SIG-M5 treated with dmso at 0.1 percent for 504 hours (cell line): Measurements from ENCODE around the gene TRIM72.
"Not testable (repeated sequence)": the region's sequence is repeated elsewhere in the genome, so short reads cannot be mapped to it uniquely, and the experiment has no call there.

Experiments
- DNase-seq: peaks from one replicate; lab custom pipeline; 2025; ENCODE audit not compliant: unreplicated experiment; lab: John Stamatoyannopoulos, UW

TRIM72 gene, protein sequence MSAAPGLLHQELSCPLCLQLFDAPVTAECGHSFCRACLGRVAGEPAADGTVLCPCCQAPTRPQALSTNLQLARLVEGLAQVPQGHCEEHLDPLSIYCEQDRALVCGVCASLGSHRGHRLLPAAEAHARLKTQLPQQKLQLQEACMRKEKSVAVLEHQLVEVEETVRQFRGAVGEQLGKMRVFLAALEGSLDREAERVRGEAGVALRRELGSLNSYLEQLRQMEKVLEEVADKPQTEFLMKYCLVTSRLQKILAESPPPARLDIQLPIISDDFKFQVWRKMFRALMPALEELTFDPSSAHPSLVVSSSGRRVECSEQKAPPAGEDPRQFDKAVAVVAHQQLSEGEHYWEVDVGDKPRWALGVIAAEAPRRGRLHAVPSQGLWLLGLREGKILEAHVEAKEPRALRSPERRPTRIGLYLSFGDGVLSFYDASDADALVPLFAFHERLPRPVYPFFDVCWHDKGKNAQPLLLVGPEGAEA

DNA sequence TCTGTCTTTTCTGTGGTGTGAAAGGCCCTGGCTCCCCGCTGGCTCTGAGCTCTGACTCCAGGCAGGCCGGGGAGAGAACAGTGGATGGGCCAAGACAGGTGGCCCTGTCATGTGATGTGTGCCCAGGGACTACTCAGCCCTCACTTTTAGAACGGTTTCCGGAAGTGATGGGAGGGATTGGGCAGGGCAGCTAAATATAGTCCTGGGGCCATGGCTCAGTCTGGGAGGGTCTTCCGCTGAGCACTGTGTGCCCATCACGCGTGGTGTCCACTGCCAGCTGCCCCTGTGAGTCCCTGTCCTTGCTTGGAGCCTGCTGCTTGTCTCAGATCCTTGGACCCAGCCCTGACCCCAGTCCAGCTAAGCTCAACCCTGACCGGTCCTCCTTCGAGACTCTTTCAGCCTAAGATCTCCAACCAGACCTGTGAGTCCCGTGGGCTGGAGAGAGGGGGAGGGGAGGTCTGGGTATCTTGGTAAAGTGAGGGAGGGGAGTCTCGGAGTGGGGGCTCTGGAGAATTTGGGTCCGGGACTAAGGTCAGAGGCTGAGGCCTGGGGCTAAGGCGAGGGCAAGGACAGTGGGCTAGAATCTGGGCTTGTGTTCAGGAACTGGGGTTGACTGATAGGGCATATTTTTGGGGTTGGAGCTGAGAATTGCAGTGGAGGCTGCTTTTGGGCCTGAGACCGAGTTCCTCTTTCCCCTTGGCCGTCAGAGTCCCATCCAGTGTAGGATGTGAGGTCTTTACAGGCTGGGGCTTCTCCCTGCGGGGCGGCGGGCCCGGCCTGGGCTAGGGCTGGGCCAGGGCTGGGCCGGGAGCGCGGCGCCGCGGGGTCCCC is at the start of gene TRIM72:
TSS of gene TRIM72 (plus strand) at position 243 of the 831 bp plus-strand sequence. CDS start 620 bp downstream, outside the sequence.
- no peak for DNase-seq

DNA sequence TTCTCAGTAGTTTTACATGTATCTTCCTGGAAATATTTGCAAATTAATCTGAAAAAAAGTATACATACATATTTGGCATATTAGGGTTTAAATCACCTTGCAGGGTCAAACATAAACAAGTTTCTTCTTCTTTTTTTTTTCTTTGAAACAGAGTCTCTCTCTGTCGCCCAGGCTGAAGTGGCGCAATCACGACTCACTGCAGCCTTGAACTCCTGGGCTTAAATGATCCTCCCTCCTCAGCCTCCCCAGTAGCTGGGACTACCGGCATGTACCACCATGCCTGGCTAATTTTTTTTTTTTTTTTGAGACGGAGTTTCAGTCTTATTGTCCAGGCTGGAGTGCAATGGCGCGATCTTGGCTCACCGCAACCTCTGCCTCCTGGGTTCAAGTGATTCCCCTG is 46.6 kb upstream of the TRIM72 start:
- no peak for DNase-seq

DNA sequence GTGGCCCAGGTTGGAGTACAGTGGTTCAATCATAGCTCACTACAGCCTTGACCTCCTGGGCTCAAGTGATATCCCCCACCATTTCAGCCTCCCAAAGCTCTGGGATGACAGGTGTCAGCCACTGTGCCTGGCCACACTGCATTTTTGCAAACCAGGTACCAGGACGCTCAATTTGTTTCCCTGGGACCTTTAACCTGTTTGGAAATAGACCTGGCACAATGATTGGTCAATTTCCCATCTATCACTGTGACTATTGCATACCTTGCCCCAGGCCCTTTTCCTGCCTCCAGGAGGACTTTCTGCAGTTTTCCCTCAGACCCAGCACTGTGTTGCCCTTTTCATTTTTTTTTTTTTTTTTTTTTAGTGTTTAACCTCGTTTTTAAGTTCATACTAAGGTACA is 45.1 kb upstream of the TRIM72 start:
- DNase-seq, result peak; percentile 18

DNA sequence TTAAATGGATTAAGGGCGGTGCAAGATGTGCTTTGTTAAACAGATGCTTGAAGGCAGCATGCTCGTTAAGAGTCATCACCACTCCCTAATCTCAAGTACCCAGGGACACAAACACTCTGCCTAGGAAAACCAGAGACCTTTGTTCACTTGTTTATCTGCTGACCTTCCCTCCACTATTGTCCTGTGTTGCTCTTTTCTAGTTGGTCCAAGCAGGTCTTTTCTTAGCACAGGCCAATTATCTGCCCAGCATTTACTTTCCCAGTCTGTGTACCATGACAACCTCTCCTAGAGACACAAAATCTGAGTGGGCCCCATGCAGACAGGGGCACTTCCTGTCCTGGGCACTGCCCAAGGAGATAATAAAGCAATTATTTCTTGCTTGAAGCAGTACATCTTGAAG is 43.9 kb upstream of the TRIM72 start:
- DNase-seq, result not testable (repeated sequence)

DNA sequence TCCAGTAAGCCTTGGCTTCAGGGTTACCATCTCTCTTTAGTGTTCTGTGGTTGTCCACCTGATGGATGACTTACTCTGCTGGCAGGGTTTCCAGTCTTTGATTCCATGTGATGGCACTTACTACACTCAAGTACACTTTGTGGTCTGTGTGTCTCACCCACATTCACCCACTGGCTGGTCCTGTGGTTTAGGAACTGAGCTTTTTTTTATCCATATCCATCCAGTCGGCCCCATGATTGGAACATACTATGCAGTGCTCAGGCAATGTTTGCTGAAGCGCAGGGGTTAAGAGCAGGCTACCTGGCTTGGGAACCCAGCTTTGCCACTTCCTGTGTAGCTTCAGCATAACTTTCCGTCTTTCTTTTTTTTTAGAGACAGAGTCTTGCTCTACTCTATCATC is 36.8 kb upstream of the TRIM72 start:
- DNase-seq, result peak; percentile 39

DNA sequence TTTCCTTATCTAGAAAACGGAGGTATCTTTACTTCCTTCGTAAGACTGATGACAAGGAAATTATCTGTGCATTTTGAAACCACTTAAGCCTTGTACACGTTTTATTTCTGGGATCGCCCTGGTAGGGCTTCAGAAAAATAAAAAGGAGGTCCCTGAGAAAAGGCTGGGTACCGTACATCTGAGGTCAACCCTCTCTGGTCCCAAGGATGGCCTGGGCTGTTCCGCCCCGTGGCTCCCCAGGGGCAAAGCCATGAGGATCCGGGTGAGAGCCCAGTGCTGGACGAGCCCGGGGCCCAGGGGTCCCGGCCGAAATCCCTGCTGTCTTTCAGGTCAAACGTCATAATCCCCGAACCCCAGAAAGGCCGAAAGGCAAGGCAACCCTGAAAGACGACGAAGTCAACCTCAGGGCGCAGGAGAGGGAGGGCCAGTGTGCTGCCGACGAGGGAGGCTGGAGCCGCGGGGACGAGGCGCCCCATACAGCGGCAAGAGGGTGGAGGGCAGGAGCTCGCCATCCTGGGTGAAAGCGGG is 34.6 kb upstream of the TRIM72 start:
- no peak for DNase-seq

DNA sequence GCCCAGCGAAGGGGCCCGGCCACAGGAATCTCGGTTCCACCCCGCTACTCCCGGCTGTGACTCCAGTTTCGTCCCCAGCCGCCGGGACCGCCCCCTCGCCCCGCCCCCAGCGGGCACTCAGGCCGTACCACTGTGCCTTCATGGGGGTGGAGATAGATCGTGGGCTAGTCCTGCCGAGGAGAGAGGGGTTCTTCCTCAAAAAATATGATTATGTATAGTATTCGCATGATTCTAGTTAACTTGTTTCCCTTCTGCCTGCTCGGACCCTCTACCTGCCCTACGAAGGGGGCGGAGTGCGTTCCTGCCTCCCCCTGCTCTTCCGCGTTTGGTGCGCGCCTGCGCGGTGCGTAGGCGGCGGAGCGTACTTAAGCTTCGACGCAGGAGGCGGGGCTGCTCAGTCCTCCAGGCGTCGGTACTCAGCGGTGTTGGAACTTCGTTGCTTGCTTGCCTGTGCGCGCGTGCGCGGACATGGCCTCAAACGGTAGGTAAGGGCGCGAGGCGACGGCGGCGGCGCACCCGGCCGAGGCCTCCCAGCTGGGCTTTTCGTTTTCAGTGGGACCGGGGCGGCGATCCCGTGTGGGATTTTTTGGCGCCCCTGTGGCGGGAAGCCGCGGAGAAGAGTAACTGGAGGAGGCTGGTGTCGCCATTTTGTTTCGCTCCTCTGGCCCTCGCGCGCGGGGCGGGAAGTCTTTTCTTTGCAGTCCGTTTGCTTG is 34.0 kb upstream of the TRIM72 start, which contains the start of gene FUS:
TSS of gene FUS (plus strand) at position 393 of the 713 bp plus-strand sequence. CDS start at position 469, 76 bp downstream.
- peak; percentile 80 for DNase-seq

DNA sequence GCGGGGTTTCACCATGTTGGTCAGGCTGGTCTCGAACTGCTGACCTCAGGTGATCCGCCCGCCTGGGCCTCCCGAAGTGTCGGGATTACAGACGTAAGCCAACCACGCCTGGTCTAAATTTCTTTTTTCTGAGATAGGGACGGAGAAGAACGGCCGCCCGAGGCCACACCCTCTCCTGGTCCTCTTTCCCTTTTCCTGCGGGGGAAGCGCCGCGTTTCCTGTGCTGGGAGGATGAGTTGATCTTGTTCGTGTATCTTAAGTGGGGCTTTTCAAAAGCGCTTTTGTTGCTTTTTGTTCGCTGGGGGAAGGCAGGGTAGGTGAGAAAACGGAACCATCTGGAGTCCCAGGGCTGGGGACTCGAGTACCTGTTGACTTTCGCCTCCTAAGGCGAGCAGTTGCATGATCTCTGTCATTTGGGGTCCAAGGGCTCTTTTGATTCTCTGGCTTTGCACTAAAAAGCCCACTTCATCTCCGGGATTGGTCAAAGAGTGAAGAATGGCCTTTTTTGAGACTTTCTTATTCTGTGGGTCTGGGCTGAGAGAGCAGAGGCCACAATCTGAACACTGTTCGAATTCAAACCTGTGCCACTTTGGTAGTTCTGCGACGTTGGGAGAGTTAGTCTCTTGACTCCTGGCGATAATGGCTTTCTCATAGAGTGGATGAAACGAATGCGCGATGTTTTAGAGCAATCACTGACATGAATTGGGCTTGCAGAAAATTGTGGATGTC is 32.7 kb upstream of the TRIM72 start:
- no peak for DNase-seq

DNA sequence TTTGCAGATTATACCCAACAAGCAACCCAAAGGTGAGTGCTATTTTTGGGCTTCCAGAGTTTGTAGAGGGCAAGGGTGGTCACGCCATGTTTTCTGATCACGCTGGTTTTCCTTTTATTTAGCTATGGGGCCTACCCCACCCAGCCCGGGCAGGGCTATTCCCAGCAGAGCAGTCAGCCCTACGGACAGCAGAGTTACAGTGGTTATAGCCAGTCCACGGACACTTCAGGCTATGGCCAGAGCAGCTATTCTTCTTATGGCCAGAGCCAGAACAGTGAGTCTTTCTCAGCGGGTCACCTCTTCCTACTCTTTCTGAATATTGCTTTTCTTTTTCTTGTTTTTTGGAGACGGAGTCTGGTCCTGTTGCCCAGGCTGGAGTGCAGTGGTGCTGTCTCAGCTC is 31.5 kb upstream of the TRIM72 start:
- no peak for DNase-seq

DNA sequence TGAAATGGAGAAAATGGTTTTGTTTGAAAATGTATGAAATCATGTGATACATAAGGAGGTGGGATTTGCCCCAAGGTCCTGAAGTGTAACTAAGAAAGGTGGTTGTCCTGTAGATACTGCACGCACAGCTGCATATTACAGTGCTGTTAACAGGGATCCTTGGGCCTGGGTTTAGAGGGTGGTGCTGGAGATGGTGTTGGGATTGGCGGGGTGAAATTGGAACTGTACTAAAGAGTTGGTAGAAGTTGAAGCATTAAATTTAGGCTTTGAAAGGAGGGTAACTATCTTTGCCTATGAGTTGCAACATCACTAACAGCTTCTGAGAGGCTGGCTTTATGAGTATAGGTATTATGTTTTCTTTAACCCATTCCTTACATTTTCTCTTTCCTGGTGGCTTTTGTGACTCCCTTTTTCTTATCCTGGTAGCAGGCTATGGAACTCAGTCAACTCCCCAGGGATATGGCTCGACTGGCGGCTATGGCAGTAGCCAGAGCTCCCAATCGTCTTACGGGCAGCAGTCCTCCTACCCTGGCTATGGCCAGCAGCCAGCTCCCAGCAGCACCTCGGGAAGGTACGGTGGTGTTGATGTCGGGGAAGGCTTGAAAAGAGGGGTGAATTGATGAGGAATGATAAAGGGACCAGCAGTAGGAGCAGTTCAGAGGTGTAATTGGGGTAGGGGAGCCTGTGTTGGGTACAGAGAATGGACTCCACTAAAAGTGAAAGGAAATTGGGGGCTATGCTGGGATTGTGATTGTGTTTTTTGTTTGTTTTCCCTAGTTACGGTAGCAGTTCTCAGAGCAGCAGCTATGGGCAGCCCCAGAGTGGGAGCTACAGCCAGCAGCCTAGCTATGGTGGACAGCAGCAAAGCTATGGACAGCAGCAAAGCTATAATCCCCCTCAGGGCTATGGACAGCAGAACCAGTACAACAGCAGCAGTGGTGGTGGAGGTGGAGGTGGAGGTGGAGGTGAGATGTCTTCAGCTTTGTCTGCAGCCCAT is 30.2 kb upstream of the TRIM72 start:
- DNase-seq, result no peak

DNA sequence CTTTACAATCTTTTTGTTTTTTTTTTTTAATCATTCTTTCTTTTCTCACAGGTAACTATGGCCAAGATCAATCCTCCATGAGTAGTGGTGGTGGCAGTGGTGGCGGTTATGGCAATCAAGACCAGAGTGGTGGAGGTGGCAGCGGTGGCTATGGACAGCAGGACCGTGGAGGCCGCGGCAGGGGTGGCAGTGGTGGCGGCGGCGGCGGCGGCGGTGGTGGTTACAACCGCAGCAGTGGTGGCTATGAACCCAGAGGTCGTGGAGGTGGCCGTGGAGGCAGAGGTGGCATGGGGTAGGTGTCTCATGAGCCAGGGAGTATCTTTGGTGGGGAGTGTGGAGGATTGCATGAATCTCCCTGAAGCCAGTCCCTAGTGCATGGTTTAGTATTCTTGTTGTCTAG is 29.0 kb upstream of the TRIM72 start:
- DNase-seq, result no peak

DNA sequence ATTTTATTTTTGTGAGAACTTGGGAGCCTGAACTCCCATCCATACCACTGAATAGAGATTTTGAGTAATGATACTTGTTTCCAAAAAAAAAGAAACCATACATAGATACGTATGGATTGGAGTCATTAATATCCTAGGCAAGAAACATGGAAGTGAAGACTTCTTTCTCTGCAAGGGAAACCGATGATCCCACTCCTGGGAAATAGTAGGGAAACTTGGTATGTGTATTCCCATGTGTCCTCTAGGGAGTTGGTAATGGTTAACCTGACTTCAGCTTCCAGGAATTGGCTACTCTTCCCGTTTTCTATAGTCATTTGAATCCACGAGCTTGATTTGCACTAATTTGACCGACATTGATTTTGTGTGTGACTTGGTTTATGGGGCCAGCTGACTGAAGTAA is 28.6 kb upstream of the TRIM72 start:
- DNase-seq, result no peak

DNA sequence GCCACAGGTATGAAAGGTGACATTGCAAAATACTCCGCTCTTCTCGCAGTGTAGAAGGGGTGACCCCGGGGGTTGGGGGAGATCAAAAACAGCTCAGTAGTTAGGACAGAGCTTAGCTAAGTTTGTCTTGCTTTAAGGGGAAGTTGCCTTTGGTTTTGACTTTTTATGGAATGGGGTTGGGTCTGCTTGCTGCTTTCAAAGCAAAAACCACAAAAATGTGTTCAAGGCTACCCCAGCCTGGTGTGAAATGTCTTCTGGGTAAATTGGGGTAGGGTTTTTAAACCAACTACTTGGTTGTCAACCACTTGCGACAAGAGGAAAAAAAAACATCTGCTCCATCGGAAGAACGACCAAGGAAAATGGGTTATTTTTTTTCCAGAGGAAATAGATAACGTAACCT is 27.7 kb upstream of the TRIM72 start:
- DNase-seq, result peak; percentile 78

DNA sequence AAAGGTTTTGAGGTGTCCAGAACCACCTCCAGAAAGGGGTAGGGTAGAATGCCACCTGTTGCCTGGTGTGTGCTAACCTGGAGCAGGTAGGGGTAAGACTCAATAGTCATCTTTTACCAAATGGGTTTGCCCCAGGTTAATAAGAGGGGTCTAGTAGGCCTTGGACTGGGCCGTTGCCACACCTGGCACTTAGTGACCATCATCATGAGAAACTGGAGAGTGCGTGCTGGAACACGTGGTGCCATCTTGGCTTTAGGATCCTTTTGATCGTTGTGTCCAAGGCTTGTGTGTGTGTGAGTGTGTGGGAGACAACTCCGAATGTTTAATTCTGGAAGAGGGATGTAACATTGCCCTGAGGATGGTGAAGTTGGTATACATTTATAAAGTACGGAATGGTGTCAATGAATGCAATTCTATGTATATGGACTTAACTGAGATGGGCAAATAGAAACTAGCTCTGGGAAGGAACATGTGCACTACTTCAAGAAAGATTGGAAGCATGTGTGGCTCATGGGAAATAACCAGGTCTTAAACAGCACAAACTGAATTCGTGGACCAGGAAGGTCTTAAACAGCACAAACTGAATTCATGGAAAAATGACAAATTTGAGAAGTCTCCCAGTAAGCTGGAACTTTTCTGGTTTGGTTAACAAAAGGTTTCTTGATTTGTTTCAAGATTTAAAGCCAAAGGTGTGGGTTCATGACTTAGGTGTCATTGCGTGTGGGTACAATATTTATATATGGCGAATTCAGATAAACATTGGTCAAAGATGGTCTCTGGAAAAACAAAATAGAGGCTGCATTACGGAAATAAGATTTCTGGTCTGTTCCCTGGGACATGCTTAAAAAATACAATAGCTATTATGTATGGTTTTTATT is 26.8 kb upstream of the TRIM72 start:
- no peak for DNase-seq

DNA sequence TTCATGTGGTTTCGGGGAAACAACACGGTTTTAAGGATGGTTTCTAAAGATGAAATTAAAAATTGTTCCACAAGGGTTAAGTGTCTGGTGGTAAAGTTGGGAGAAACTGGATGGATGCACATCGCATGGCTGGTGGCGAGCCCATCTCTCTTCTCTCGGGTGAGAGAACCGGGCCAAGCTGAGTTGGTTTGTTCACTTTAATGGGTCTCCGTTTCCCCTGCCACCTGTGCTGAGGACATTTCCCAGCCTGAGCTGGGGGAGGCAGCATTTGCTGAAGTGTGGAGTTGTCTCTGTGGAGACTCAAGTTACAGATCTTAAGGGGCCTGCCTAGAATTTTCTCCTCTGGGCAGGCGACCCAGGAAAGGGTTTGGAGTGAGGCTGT is 26.1 kb upstream of the TRIM72 start:
- no peak for DNase-seq

DNA sequence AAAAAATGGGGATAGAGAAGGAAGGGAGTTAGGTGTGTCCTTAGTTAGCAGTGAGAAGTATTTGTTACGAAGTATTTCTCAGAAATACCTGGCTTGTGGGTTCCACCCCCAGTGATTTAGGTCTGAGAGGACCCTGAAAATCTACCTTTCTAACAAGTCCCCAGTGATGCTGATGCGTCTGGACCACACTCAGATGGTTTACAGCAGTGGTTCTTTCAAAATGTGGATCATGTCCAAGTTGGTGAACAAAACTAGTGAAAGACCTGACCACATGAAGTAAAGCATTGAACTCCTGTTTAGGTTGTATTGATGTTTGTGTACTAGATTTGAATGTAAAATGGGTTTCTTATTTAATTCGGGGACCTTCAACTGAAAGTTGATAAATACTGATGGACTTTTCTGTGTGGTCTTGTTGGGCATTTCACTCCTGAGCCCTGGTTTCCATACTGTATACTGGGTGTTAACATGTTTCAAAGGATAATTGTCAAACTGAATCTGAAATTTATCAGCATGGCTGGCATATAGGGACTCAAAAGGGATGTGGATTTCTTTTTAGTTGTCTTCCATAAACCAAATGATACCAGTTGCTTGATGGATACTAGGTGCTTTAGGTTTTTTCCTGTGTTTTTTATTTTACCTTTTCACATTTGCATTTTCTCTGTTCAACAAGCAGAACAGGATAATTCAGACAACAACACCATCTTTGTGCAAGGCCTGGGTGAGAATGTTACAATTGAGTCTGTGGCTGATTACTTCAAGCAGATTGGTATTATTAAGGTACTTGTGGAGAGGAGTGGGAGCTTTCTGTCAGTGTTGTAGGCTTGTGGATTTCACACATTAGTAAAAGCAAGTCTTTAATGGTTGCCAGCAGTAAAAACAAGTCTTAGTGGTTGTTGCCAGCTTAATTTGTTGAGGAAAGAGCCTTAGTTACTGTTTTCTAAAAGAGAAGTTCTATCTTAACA is 25.2 kb upstream of the TRIM72 start:
- DNase-seq, result no peak

DNA sequence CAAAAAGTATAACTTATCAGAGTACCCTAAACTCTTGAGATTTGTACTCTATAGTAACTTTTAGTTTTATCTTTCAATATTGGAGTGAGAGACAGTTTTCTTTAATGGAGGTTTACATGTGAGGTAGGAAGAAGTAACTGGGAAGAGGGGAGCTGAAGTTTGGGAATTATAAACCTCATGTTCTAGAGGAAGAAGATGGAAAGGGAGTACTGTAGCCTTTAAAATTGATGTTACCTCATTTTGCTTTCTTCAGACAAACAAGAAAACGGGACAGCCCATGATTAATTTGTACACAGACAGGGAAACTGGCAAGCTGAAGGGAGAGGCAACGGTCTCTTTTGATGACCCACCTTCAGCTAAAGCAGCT is 24.5 kb upstream of the TRIM72 start:
- no peak for DNase-seq
